H9 (cell line): Measurements from ENCODE around the gene RPRD1B. TPM values are rescaled to one million over a fixed set of nuclear protein-coding genes. Genes with fewer than 3 reads are reported as not detected.

Source experiments
- DNase-seq: peaks from one replicate; pipeline ENCODE4 v3.0.0-alpha.2; 2017
- H2AFZ ChIP-seq: one replicate; pipeline ENCODE4 v1.6.1; 2013; ENCODE audit warnings: mild to moderate bottlenecking, low read length, control low read depth, moderate library complexity
- H2AK5ac ChIP-seq: 2 replicates; pipeline ENCODE4 v1.6.1; 2013; ENCODE audit warnings: low read length, control low read depth, mixed read lengths; ENCODE audit not compliant: insufficient read length
- H2BK120ac ChIP-seq: one replicate; pipeline ENCODE4 v1.6.1; 2013; ENCODE audit warnings: low read depth, mild to moderate bottlenecking, low read length, control low read depth, inconsistent platforms; ENCODE audit not compliant: poor library complexity, severe bottlenecking
- H2BK12ac ChIP-seq: 2 replicates; pipeline ENCODE4 v1.6.1; 2013; ENCODE audit warnings: low read length, control low read depth, mixed read lengths, low read depth; ENCODE audit not compliant: insufficient read length
- H2BK15ac ChIP-seq: 2 replicates; pipeline ENCODE4 v1.6.1; 2013; ENCODE audit warnings: low read depth, low read length, control low read depth
- H2BK20ac ChIP-seq: one replicate; pipeline ENCODE4 v1.6.1; 2013; ENCODE audit warnings: low read depth, mild to moderate bottlenecking, low read length, control low read depth, inconsistent platforms; ENCODE audit not compliant: poor library complexity, severe bottlenecking
- H2BK5ac ChIP-seq: 2 replicates; pipeline ENCODE4 v1.6.1; 2013; ENCODE audit warnings: low read length, control low read depth, mixed read lengths; ENCODE audit not compliant: insufficient read length
- H3K14ac ChIP-seq: 2 replicates; pipeline ENCODE4 v1.6.1; 2013; ENCODE audit warnings: low read length, control low read depth; ENCODE audit not compliant: insufficient read depth
- H3K18ac ChIP-seq: 2 replicates; pipeline ENCODE4 v1.6.1; 2013; ENCODE audit warnings: low read depth, mild to moderate bottlenecking, mixed read lengths, low read length, control low read depth; ENCODE audit not compliant: insufficient read length
- H3K23ac ChIP-seq: 2 replicates; pipeline ENCODE4 v1.6.1; 2013; ENCODE audit warnings: low read length, control low read depth, mixed read lengths, low read depth; ENCODE audit not compliant: insufficient read length
- H3K23me2 ChIP-seq: 2 replicates; pipeline ENCODE4 v1.6.1; 2013; ENCODE audit warnings: low read depth, mild to moderate bottlenecking, mixed read lengths, low read length, control low read depth; ENCODE audit not compliant: insufficient read length, poor library complexity, severe bottlenecking
- H3K27ac ChIP-seq: 2 replicates; pipeline ENCODE4 v1.5.1; 2013; ENCODE audit warnings: low read length, control low read depth, mixed read lengths, low read depth; ENCODE audit not compliant: insufficient read length
- H3K27me3 ChIP-seq: 2 replicates; pipeline ENCODE4 v1.6.1; 2013; ENCODE audit warnings: low read length, control low read depth, inconsistent platforms; ENCODE audit not compliant: insufficient read depth
- H3K4ac ChIP-seq: 2 replicates; pipeline ENCODE4 v1.6.1; 2013; ENCODE audit warnings: low read depth, mild to moderate bottlenecking, control low read depth, inconsistent platforms, low read length, moderate library complexity
- H3K4me1 ChIP-seq: 2 replicates; pipeline ENCODE4 v1.6.1; 2013; ENCODE audit warnings: low read length, control low read depth, inconsistent platforms; ENCODE audit not compliant: insufficient read depth
- H3K4me2 ChIP-seq: 2 replicates; pipeline ENCODE4 v1.6.1; 2013; ENCODE audit warnings: low read length, control low read depth, mixed read lengths; ENCODE audit not compliant: insufficient read length, insufficient read depth
- H3K56ac ChIP-seq: 2 replicates; pipeline ENCODE4 v1.6.1; 2013; ENCODE audit warnings: low read depth, mild to moderate bottlenecking, mixed read lengths, low read length, control low read depth; ENCODE audit not compliant: insufficient read length
- H3K79me1 ChIP-seq: 2 replicates; pipeline ENCODE4 v1.6.1; 2013; ENCODE audit warnings: low read depth, mild to moderate bottlenecking, moderate library complexity, low read length, control low read depth, inconsistent platforms; ENCODE audit not compliant: insufficient read depth, poor library complexity, severe bottlenecking
- H3K79me2 ChIP-seq: 2 replicates; pipeline ENCODE4 v1.6.1; 2013; ENCODE audit warnings: low read length, control low read depth, inconsistent platforms; ENCODE audit not compliant: insufficient read depth
- H3K9ac ChIP-seq: 2 replicates; pipeline ENCODE4 v1.6.1; 2013; ENCODE audit warnings: low read length, control low read depth, mixed read lengths; ENCODE audit not compliant: insufficient read length; ENCODE audit errors: extremely low read depth
- H3K9me3 ChIP-seq: one replicate; pipeline ENCODE4 v1.6.1; 2013; ENCODE audit warnings: low read depth, low read length, inconsistent platforms; ENCODE audit not compliant: control insufficient read depth
- H3T11ph ChIP-seq: one replicate; pipeline ENCODE4 v1.6.1; 2013; ENCODE audit warnings: mild to moderate bottlenecking, low read length, control low read depth, inconsistent platforms
- H4K20me1 ChIP-seq: one replicate; pipeline ENCODE4 v1.6.1; 2013; ENCODE audit not compliant: control insufficient read depth, insufficient read length, insufficient read depth
- H4K5ac ChIP-seq: 2 replicates; pipeline ENCODE4 v1.6.1; 2013; ENCODE audit warnings: low read depth, mild to moderate bottlenecking, mixed read lengths, low read length, control low read depth; ENCODE audit not compliant: insufficient read length
- H4K8ac ChIP-seq: replicated peaks from 2 replicates; pipeline ENCODE4 v1.6.1; 2013; ENCODE audit warnings: low read length, control low read depth, mixed read lengths, low read depth; ENCODE audit not compliant: insufficient read length
- H4K91ac ChIP-seq: 2 replicates; pipeline ENCODE4 v1.6.1; 2013; ENCODE audit warnings: low read depth, mild to moderate bottlenecking, moderate library complexity, mixed read lengths, low read length, control low read depth; ENCODE audit not compliant: insufficient read length
- H3K27ac Mint-ChIP-seq, 3 experiments: 2 replicates in 2 of 3; 3 replicates in 1 of 3; pipeline ENCODE4 v1.8.0; 2020 to 2021; ENCODE audit warnings: mixed read lengths in 3 of 3, mild to moderate bottlenecking in 1 of 3, moderate library complexity in 1 of 3
- H3K27me3 Mint-ChIP-seq: 2 replicates; pipeline ENCODE4 v1.8.0; 2021; ENCODE audit warnings: low read depth, mild to moderate bottlenecking, moderate library complexity, mixed read lengths
- H3K36me3 Mint-ChIP-seq, 3 experiments: 2 replicates in 2 of 3; 3 replicates in 1 of 3; pipeline ENCODE4 v1.8.0; 2020 to 2021; ENCODE audit warnings: low read depth in 3 of 3, mixed read lengths in 3 of 3; ENCODE audit not compliant: insufficient read depth in 1 of 3
- H3K4me1 Mint-ChIP-seq, 2 experiments: 2 replicates each; pipeline ENCODE4 v1.8.0; 2020; ENCODE audit warnings: mixed read lengths in 2 of 2
- H3K4me3 Mint-ChIP-seq, 2 experiments: 2 replicates in 1 of 2; 3 replicates in 1 of 2; pipeline ENCODE4 v1.8.0; 2020 to 2021; ENCODE audit warnings: mild to moderate bottlenecking in 2 of 2, mixed read lengths in 2 of 2, moderate library complexity in 1 of 2
- H3K9me3 Mint-ChIP-seq, 2 experiments: 2 replicates in 1 of 2; 3 replicates in 1 of 2; pipeline ENCODE4 v1.8.0; 2020; ENCODE audit warnings: mild to moderate bottlenecking in 2 of 2, mixed read lengths in 2 of 2, moderate library complexity in 1 of 2
- CTCF ChIP-seq: fragments of 200-600 bp; sonication (generic); conservative IDR thresholded peaks from 3 replicates; pipeline ENCODE4 v1.8.0; 2021; ENCODE audit warnings: antibody characterized with exemption, mild to moderate bottlenecking
- WGBS: extraction: QIAGEN DNeasy Blood & Tissue Kit; methylation state at CpG from one replicate; pipeline ENCODE4 v1.1.7; 2013; ENCODE audit warnings: missing lambda C conversion rate, low lambda C conversion rate, mixed read lengths; ENCODE audit not compliant: insufficient read length; ENCODE audit errors: extremely low coverage; 5-methylcytosine and 5-hydroxymethylcytosine counted together
- total RNA-seq: library from RNA; stranded (reverse); gene quantifications from 2 replicates; pipeline ENCODE4 v1.2.1, GENCODE V29; 2021

The RPRD1B gene
- total RNA-seq, 1 experiment from 2014 or later: 34.3 TPM

GRCh38 chr20:38115896-38116295 is 82.3 kb downstream of the RPRD1B start:
- H2BK5ac ChIP-seq: no peak overlapping the region
- no peak overlapping the region for H3K4me3 Mint-ChIP-seq
- H2BK120ac ChIP-seq: no peak overlapping the region
- no CpG with 5 or more reads among the region's 2 CpGs for WGBS
- H3K4me1 ChIP-seq: no peaks in the 10 kb centered on the region
- no peak overlapping the region for H4K5ac ChIP-seq
- H2BK15ac ChIP-seq: no peak overlapping the region
- no peak for DNase-seq
- H2BK12ac ChIP-seq: no peak overlapping the region
- no peaks in the 10 kb centered on the region for H3K79me1 ChIP-seq
- H4K20me1 ChIP-seq: no peaks in the 10 kb centered on the region
- no peak overlapping the region for H3K4ac ChIP-seq
- H3K27me3 ChIP-seq: no peaks in the 10 kb centered on the region
- H3K23ac ChIP-seq: no peak overlapping the region
- H3K23me2 ChIP-seq: no peaks in the 10 kb centered on the region
- no peaks in the 10 kb centered on the region for H3K36me3 Mint-ChIP-seq
- no peak overlapping the region for H3K4me2 ChIP-seq
- no peak overlapping the region for H3K18ac ChIP-seq
- no peak overlapping the region for H3K27ac Mint-ChIP-seq
- no peak overlapping the region for H3K14ac ChIP-seq
- H2AK5ac ChIP-seq: no peak overlapping the region
- peaks cover 4 to 7% of the 10 kb centered on the region in 2 experiments for H3K4me1 Mint-ChIP-seq
- H3K9ac ChIP-seq: no peak overlapping the region
- no peak overlapping the region for H2BK20ac ChIP-seq
- H3K9me3 Mint-ChIP-seq: no peaks in the 10 kb centered on the region
- no peaks in the 10 kb centered on the region for H3K79me2 ChIP-seq
- H4K91ac ChIP-seq: no peak overlapping the region
- H3K27me3 Mint-ChIP-seq: no peaks in the 10 kb centered on the region
- no peak overlapping the region for H3K56ac ChIP-seq
- no peaks in the 10 kb centered on the region for H3K9me3 ChIP-seq
- H3K27ac ChIP-seq: no peak overlapping the region
- no peak overlapping the region for H4K8ac ChIP-seq
- no peak overlapping the region for H3T11ph ChIP-seq
- H2AFZ ChIP-seq: no peak overlapping the region
- no peak for TF ChIP-seq CTCF
